ENCODE results near the gene ZPR1.
"Not testable (repeated sequence)": the region's sequence is repeated elsewhere in the genome, so short reads cannot be mapped to it uniquely, and the experiment has no call there.

The ZPR1 gene

GRCh38 chr11:116787786-116788486, at the start of gene ZPR1:
Gene ZPR1, minus strand, starts transcription at chr11:116788023. Its CDS starts 33 bp downstream, at chr11:116787990.
- in situ Hi-C loops (cut with MboI; ENCODE audit: low sequenced_read_pairs) = no loop called here

GRCh38 chr11:116836632-116836991, 48.8 kb upstream of the ZPR1 start:
- in situ Hi-C loops (cut with MboI; ENCODE audit: low sequenced_read_pairs) = no loop called here

- in situ Hi-C loops (cut with MboI; ENCODE audit: low sequenced_read_pairs) = no loop called here
Measured at GRCh38 chr11:116835791-116836631, 48.2 kb upstream of the ZPR1 start.

GRCh38 chr11:116835042-116835772, 47.4 kb upstream of the ZPR1 start:
- in situ Hi-C loops (cut with MboI; ENCODE audit: low sequenced_read_pairs) = no loop called here

GRCh38 chr11:116834535-116835041, 46.8 kb upstream of the ZPR1 start:
- in situ Hi-C loops (cut with MboI; ENCODE audit: low sequenced_read_pairs) = not testable (repeated sequence)

- in situ Hi-C loops (cut with MboI; ENCODE audit: low sequenced_read_pairs) = no loop called here
Measured at GRCh38 chr11:116833816-116834534, 46.2 kb upstream of the ZPR1 start.

- in situ Hi-C loops (cut with MboI; ENCODE audit: low sequenced_read_pairs) = no loop called here
Measured at GRCh38 chr11:116833491-116833815, 45.6 kb upstream of the ZPR1 start.

- in situ Hi-C loops (cut with MboI; ENCODE audit: low sequenced_read_pairs) = no loop called here
Measured at GRCh38 chr11:116832350-116833290, 44.8 kb upstream of the ZPR1 start.

- in situ Hi-C loops (cut with MboI; ENCODE audit: low sequenced_read_pairs) = no loop called here
Measured at GRCh38 chr11:116831790-116832349, 44.0 kb upstream of the ZPR1 start.

- in situ Hi-C loops (cut with MboI; ENCODE audit: low sequenced_read_pairs) = no loop called here
Measured at GRCh38 chr11:116830184-116830912, 42.5 kb upstream of the ZPR1 start.

GRCh38 chr11:116829525-116830183, 41.8 kb upstream of the ZPR1 start, which contains the start of gene APOC3:
Gene APOC3, plus strand, starts transcription at chr11:116829907. Its CDS starts 676 bp downstream, at chr11:116830583.
- in situ Hi-C loops (cut with MboI; ENCODE audit: low sequenced_read_pairs) = no loop called here

- in situ Hi-C loops (cut with MboI; ENCODE audit: low sequenced_read_pairs) = no loop called here
Measured at GRCh38 chr11:116828632-116829524, 41.1 kb upstream of the ZPR1 start.

GRCh38 chr11:116827461-116827860, 39.6 kb upstream of the ZPR1 start:
- in situ Hi-C loops (cut with MboI; ENCODE audit: low sequenced_read_pairs) = no loop called here

GRCh38 chr11:116826751-116827431, 39.1 kb upstream of the ZPR1 start:
- in situ Hi-C loops (cut with MboI; ENCODE audit: low sequenced_read_pairs) = no loop called here

GRCh38 chr11:116825854-116826750, 38.3 kb upstream of the ZPR1 start:
- in situ Hi-C loops (cut with MboI; ENCODE audit: low sequenced_read_pairs) = no loop called here

GRCh38 chr11:116825434-116825833, 37.6 kb upstream of the ZPR1 start:
- in situ Hi-C loops (cut with MboI; ENCODE audit: low sequenced_read_pairs) = no loop called here
